Heart right ventricle (tissue), 16 donors: ENCODE results near the gene AIF1L. TPM values are rescaled to one million over a fixed set of nuclear protein-coding genes. Genes with fewer than 3 reads are reported as not detected.

Source experiments
- ATAC-seq, 8 donors: fragments of 200-7000 bp; cut with Tn5 transposase; one replicate each; pipeline ENCODE4 v1.9.1; 2020; ENCODE audit warnings: mild to moderate bottlenecking in 8 of 8, moderate library complexity in 8 of 8, moderate number of reproducible peaks in 1 of 8
- DNase-seq, 2 donors: peaks; one replicate each; pipeline ENCODE4 v3.0.0-alpha.2; 2020
- H3K27ac ChIP-seq, 10 donors: fragments of 200-600 bp; sonication (generic) in 2 of 10; one replicate each; pipeline versions ENCODE4 v1.5.0 to v1.8.0; 2020 to 2022; ENCODE audit warnings: mild to moderate bottlenecking in 3 of 10
- H3K27me3 ChIP-seq, 7 donors: fragments of 200-600 bp; one replicate each; pipeline ENCODE4 v1.8.0; 2021 to 2022; ENCODE audit warnings: mild to moderate bottlenecking in 2 of 7
- H3K36me3 ChIP-seq, 9 donors: fragments of 200-600 bp; sonication (generic) in 1 of 9; one replicate each; pipeline versions ENCODE4 v1.5.0 to v1.8.0; 2020 to 2022; ENCODE audit warnings: mild to moderate bottlenecking in 2 of 9
- H3K4me1 ChIP-seq, 9 donors: fragments of 200-600 bp; sonication (generic) in 1 of 9; one replicate each; pipeline versions ENCODE4 v1.5.0 to v1.8.0; 2020 to 2022; ENCODE audit warnings: mild to moderate bottlenecking in 4 of 9
- H3K4me3 ChIP-seq, 10 donors: fragments of 200-600 bp; sonication (generic) in 2 of 10; one replicate each; pipeline versions ENCODE4 v1.5.0 to v1.8.0; 2020 to 2022; ENCODE audit warnings: mild to moderate bottlenecking in 7 of 10, moderate library complexity in 2 of 10
- H3K9me3 ChIP-seq, 11 donors: fragments of 200-600 bp in 10 of 11; sonication (generic) in 2 of 11; one replicate each; pipeline versions ENCODE4 v1.5.0 to v1.8.0; 2013 to 2022; ENCODE audit warnings: mild to moderate bottlenecking in 2 of 11, control low read depth in 1 of 11, moderate library complexity in 1 of 11
- CTCF ChIP-seq, 9 donors: fragments of 200-600 bp; sonication (generic) in 2 of 9; IDR thresholded peaks; one replicate each; pipeline versions ENCODE4 v1.5.0 to v1.8.0; 2021 to 2022; ENCODE audit warnings: antibody characterized with exemption in 9 of 9, mild to moderate bottlenecking in 5 of 9, moderate library complexity in 1 of 9
- WGBS, 2 donors: extraction: QIAGEN DNeasy Blood & Tissue Kit; methylation state at CpG; one replicate each; pipeline ENCODE4 v1.1.7; 2013; ENCODE audit warnings: inconsistent platforms in 1 of 2; 5-methylcytosine and 5-hydroxymethylcytosine counted together
- intact Hi-C, 10 donors: fragments of 100-400 bp; cut with DNase I; formaldehyde crosslinking; loops; one replicate each; pipeline versions ENCODE4 v1.11.1 to v1.14.2; 2022
- polyA plus RNA-seq, 2 donors: library from polyadenylated mRNA; stranded (reverse); fragments of 200-250 nt; gene quantifications; one replicate each; pipeline ENCODE4 v1.2.3, GENCODE V29; 2013
- total RNA-seq, 10 donors: library from RNA; stranded (reverse); fragmentation: NEBNext Ultra II Directional in 3 of 10; extraction: Animal tissue kit (Norgen Biotek cat#: 25700) in 3 of 10; gene quantifications; one replicate each; pipeline versions ENCODE4 v1.2.1 to v1.2.4, GENCODE V29; 2021 to 2023
- donor health status: Arrhythmogenic right ventricular cardiomyopathy.
- donor health status: ischemic (EF 13 %, LVEDD 7.1; RV severe dilation, severe dysfunction).
- donor health status: healthy with polysubstance abuse.
- donor health status: DM: no; HTN: yes; CAD: no.
- donor health status: DM: no; HTN: no; CAD: no.
- donor health status: ischemic (EF 25% LVEDD 6.9; RV normal size, moderate dysfunction).
- donor health status: ischemic (EF 25% LVEDD 5.7; RV mildly dilated, moderate dysfunction).
- donor health status: healthy.
- donor health status: DM: yes; HTN: yes; CAD: no.
- donor health status: Ischemic cardiomyopathy.
- donor health status: ischemic (EF 35%, LVEDD 5.7; RV mildly dilated, moderate dysfunction).
- donor health status: nonischemic (EF 11% LVEDD 7.7; RV severe dilation, severe dysfunction).
- donor health status: DM: yes; HTN: yes; CAD: no.
- donor health status: PGD.
- donor health status: ischemic (EF 29% LVEDD 5.4; RV normal size, mild dysfunction).
- donor health status: nonischemic (EF 23%, LVEDD 6.1; RV moderate dilation, normal function).

The AIF1L gene
- total and polyA plus RNA-seq, 12 donors, result 9.6 to 93.2 (median 15.4) TPM

- WGBS, 2 donors, result 88 to 91% methylated on average over 3 of the region's 3 CpGs
- intact Hi-C loops, result loop anchor here in 4 of 10 donors (10.0 kb wide), 2 partner anchors 71 to 281 kb away; partner anchors contain the start of gene NUP214 (in 3 of the 4)
- no peaks in the 10 kb centered on the region for H3K9me3 ChIP-seq
- DNase-seq, result no peak
- no peaks in the 10 kb centered on the region for H3K36me3 ChIP-seq
- H3K27ac ChIP-seq, result no peak overlapping the region
- ATAC-seq, result no peak
- TF ChIP-seq CTCF (IDR thresholded peaks at IDR 0.05), result no peak
- no peak overlapping the region for H3K4me3 ChIP-seq
- peaks cover 0 to 17% (median 0%) of the 10 kb centered on the region in 7 donors for H3K27me3 ChIP-seq
- H3K4me1 ChIP-seq, result peaks cover 0 to 10% (median 0%) of the 10 kb centered on the region in 9 donors
Observed at GRCh38 chr9:131053896-131054295, 42.4 kb upstream of the AIF1L start.

GRCh38 chr9:131056781-131057506 lies 39.4 kb upstream of the AIF1L start:
- TF ChIP-seq CTCF (IDR thresholded peaks at IDR 0.05), result no peak
- H3K27me3 ChIP-seq, result peaks cover 0 to 13% (median 0%) of the 10 kb centered on the region in 7 donors
- WGBS, 2 donors, result 75 to 81% methylated on average over 14 of the region's 14 CpGs
- H3K4me1 ChIP-seq, result peaks cover 0 to 10% (median 0%) of the 10 kb centered on the region in 9 donors
- DNase-seq, result no peak
- intact Hi-C loops, result loop anchor here in 9 of 10 donors (2.0 to 10.0 kb wide), 6 partner anchors 68 to 280 kb away; partner anchors contain the start of gene NUP214 (in 6 of the 9)
- no peaks in the 10 kb centered on the region for H3K9me3 ChIP-seq
- H3K27ac ChIP-seq, result no peak overlapping the region
- peak in 6 of 8 donors; percentile 7 to 52 (median 28) for ATAC-seq
- no peaks in the 10 kb centered on the region for H3K36me3 ChIP-seq
- no peak overlapping the region for H3K4me3 ChIP-seq

- Histone ChIP-seq H3K36me3 (no peaks in the 10 kb centered on the region), H3K27ac (no peak overlapping the region), H3K4me3 (no peak overlapping the region), H3K4me1 (peaks cover 0 to 10% (median 0%) of the 10 kb centered on the region in 9 donors), H3K9me3 (no peaks in the 10 kb centered on the region), H3K27me3 (no peaks in the 10 kb centered on the region)
- ATAC-seq (no peak), DNase-seq (no peak)
- 78 to 82% methylated on average over 20 to 21 of the region's 21 CpGs for WGBS, 2 donors
- intact Hi-C loops, result no loop called here
- no peak for TF ChIP-seq CTCF (IDR thresholded peaks at IDR 0.05)
Observed at GRCh38 chr9:131060900-131061630, 35.3 kb upstream of the AIF1L start.

GRCh38 chr9:131062969-131063368 lies 33.4 kb upstream of the AIF1L start:
- ATAC-seq, result no peak
- no peak for TF ChIP-seq CTCF (IDR thresholded peaks at IDR 0.05)
- Histone ChIP-seq H3K4me1 (peaks cover 0 to under 1% (median 0%) of the 10 kb centered on the region in 9 donors), H3K27me3 (no peaks in the 10 kb centered on the region), H3K36me3 (no peaks in the 10 kb centered on the region), H3K4me3 (no peak overlapping the region), H3K9me3 (no peaks in the 10 kb centered on the region), H3K27ac (no peak overlapping the region)
- no peak for DNase-seq
- intact Hi-C loops, result no loop called here
- 80 to 83% methylated on average over 9 of the region's 9 CpGs for WGBS, 2 donors
